Progenitor cell of endocrine pancreas (in vitro differentiated cells): ENCODE results near the gene FXR2. TPM values are rescaled to one million over a fixed set of nuclear protein-coding genes. Genes with fewer than 3 reads are reported as not detected.
"Not testable (repeated sequence)": the region's sequence is repeated elsewhere in the genome, so short reads cannot be mapped to it uniquely, and the experiment has no call there.

Source experiments
- DNase-seq: peaks from one replicate; pipeline ENCODE4 v3.0.0; 2021; ENCODE audit warnings: low spot score; ENCODE audit not compliant: unreplicated experiment
- H3K27ac Mint-ChIP-seq: 2 replicates; pipeline ENCODE4 v1.8.0; 2021; ENCODE audit warnings: mild to moderate bottlenecking, moderate library complexity, mixed read lengths
- H3K27me3 Mint-ChIP-seq: 2 replicates; pipeline ENCODE4 v1.8.0; 2021; ENCODE audit warnings: mixed read lengths
- H3K36me3 Mint-ChIP-seq: 2 replicates; pipeline ENCODE4 v1.8.0; 2022; ENCODE audit warnings: mixed read lengths; ENCODE audit not compliant: insufficient read depth
- H3K4me1 Mint-ChIP-seq: 2 replicates; pipeline ENCODE4 v1.8.0; 2021; ENCODE audit warnings: low read depth, mixed read lengths
- H3K4me3 Mint-ChIP-seq: 2 replicates; pipeline ENCODE4 v1.8.0; 2021; ENCODE audit warnings: low read depth, mild to moderate bottlenecking, moderate library complexity, mixed read lengths
- H3K9me3 Mint-ChIP-seq: 2 replicates; pipeline ENCODE4 v1.8.0; 2021; ENCODE audit warnings: low read depth, mixed read lengths
- CTCF ChIP-seq: fragments of 200-600 bp; sonication (generic); IDR thresholded peaks from one replicate; pipeline ENCODE4 v1.5.0; 2021; ENCODE audit warnings: antibody characterized with exemption, mild to moderate bottlenecking; ENCODE audit not compliant: unreplicated experiment
- total RNA-seq: library from RNA; stranded (reverse); gene quantifications from 2 replicates; pipeline ENCODE4 v1.2.1, GENCODE V29; 2021

FXR2 gene
- total RNA-seq, 1 donor from 2014 or later, result 53.6 TPM

GRCh38 chr17:7606280-7606679 lies 8.4 kb downstream of the FXR2 start:
- Mint-ChIP-seq H3K4me3 (no peak overlapping the region), H3K27ac (no peak overlapping the region), H3K4me1 (peaks cover 3% of the 10 kb centered on the region), H3K9me3 (no peaks in the 10 kb centered on the region), H3K36me3 (peaks cover 22% of the 10 kb centered on the region), H3K27me3 (no peaks in the 10 kb centered on the region)
- DNase-seq, result no peak
- no peak for TF ChIP-seq CTCF

- not testable (repeated sequence) for DNase-seq, H3K27ac Mint-ChIP-seq, H3K27me3 Mint-ChIP-seq, H3K4me3 Mint-ChIP-seq, H3K4me1 Mint-ChIP-seq, H3K9me3 Mint-ChIP-seq
- peaks cover 36% of the 10 kb centered on the region for H3K36me3 Mint-ChIP-seq
Observed at GRCh38 chr17:7597561-7597960, 17.1 kb downstream of the FXR2 start.

GRCh38 chr17:7593296-7593695 lies 21.4 kb downstream of the FXR2 start:
- Mint-ChIP-seq H3K27me3 (no peaks in the 10 kb centered on the region), H3K9me3 (no peaks in the 10 kb centered on the region), H3K27ac (peak overlapping the region; percentile 12), H3K36me3 (peaks cover 33% of the 10 kb centered on the region), H3K4me3 (no peak overlapping the region), H3K4me1 (peaks cover 1% of the 10 kb centered on the region)
- DNase-seq, result no peak
- TF ChIP-seq CTCF, result no peak

- Mint-ChIP-seq H3K4me3 (no peak overlapping the region), H3K27ac (no peak overlapping the region), H3K36me3 (peaks cover 35% of the 10 kb centered on the region), H3K27me3 (no peaks in the 10 kb centered on the region), H3K9me3 (no peaks in the 10 kb centered on the region), H3K4me1 (peaks cover 1% of the 10 kb centered on the region)
- TF ChIP-seq CTCF, result no peak
- no peak for DNase-seq
Observed at GRCh38 chr17:7592422-7593021, 22.2 kb downstream of the FXR2 start.

- no peak for DNase-seq
- H3K27me3 Mint-ChIP-seq, result no peaks in the 10 kb centered on the region
- no peak overlapping the region for H3K4me3 Mint-ChIP-seq
- no peak for TF ChIP-seq CTCF
- no peaks in the 10 kb centered on the region for H3K9me3 Mint-ChIP-seq
- peaks cover 1% of the 10 kb centered on the region for H3K4me1 Mint-ChIP-seq
- no peak overlapping the region for H3K27ac Mint-ChIP-seq
- peaks cover 39% of the 10 kb centered on the region for H3K36me3 Mint-ChIP-seq
Observed at GRCh38 chr17:7591596-7591995, 23.1 kb downstream of the FXR2 start.

GRCh38 chr17:7590743-7591142 lies 24.0 kb downstream of the FXR2 start:
- Mint-ChIP-seq H3K4me1 (peaks cover 1% of the 10 kb centered on the region), H3K27ac (peak overlapping the region; percentile 76), H3K27me3 (no peaks in the 10 kb centered on the region), H3K4me3 (no peak overlapping the region), H3K9me3 (no peaks in the 10 kb centered on the region), H3K36me3 (peaks cover 38% of the 10 kb centered on the region)
- DNase-seq, result no peak
- TF ChIP-seq CTCF, result no peak
